Suprapubic skin (tissue), 3 donors: Measurements from ENCODE around the gene SCUBE2.

Experiments used
- POLR2A ChIP-seq, 2 donors: fragments of 450-650 bp; IDR thresholded peaks; one replicate each; pipeline ENCODE4 v1.6.1; 2017; ENCODE audit warnings: antibody characterized with exemption in 2 of 2, mild to moderate bottlenecking in 2 of 2, moderate library complexity in 2 of 2
- TF ChIP-seq, protein P1 (sequence below), 2 donors: fragments of 200-600 bp in 1 of 2; fragments of 450-650 bp in 1 of 2; sonication (generic) in 1 of 2; IDR thresholded peaks; one replicate each; pipeline ENCODE4 v1.5.1; 2016 to 2019; ENCODE audit warnings: antibody characterized with exemption in 2 of 2, mild to moderate bottlenecking in 1 of 2, moderate library complexity in 1 of 2

DNA sequence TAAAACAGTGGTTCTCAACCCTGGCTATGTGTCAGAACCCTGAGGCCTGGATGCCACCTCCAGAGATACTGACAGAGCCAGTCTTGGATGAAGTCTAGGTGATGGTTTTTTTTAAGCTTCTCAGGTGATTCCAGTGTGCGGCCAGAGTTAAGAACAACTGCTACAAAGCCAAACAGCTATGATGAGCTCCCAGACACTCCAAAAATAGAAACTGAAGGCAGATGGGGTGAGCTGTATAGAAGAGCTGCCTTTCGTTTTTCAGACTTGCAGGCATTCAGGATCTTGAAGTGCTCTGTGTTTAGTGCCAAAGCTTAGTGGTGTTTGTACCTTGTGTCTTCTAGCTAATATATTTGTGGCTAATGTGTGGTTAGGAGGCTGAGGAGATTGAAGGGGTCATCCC, 14.2 kb downstream of the SCUBE2 start:
- TF ChIP-seq, protein P1, sequence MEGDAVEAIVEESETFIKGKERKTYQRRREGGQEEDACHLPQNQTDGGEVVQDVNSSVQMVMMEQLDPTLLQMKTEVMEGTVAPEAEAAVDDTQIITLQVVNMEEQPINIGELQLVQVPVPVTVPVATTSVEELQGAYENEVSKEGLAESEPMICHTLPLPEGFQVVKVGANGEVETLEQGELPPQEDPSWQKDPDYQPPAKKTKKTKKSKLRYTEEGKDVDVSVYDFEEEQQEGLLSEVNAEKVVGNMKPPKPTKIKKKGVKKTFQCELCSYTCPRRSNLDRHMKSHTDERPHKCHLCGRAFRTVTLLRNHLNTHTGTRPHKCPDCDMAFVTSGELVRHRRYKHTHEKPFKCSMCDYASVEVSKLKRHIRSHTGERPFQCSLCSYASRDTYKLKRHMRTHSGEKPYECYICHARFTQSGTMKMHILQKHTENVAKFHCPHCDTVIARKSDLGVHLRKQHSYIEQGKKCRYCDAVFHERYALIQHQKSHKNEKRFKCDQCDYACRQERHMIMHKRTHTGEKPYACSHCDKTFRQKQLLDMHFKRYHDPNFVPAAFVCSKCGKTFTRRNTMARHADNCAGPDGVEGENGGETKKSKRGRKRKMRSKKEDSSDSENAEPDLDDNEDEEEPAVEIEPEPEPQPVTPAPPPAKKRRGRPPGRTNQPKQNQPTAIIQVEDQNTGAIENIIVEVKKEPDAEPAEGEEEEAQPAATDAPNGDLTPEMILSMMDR (IDR thresholded peaks at IDR 0.05) = no peak
- TF ChIP-seq POLR2A (IDR thresholded peaks at IDR 0.05) = no peak
